H1 (cell line): Measurements from ENCODE around the gene KRT35. TPM values are rescaled to one million over a fixed set of nuclear protein-coding genes. Genes with fewer than 3 reads are reported as not detected.
A peak's percentile ranks its signal among the peaks of the same experiment; 100 is the strongest.

Source experiments
- CTCF ChIA-PET: fragments of 300-600 bp; sonication (Branson Sonifier 250); formaldehyde crosslinking; loops from one replicate; lab custom pipeline; 2021; ENCODE audit not compliant: partially characterized antibody; lab: Charles Lee
- POLR2A ChIA-PET: fragments of 300-600 bp; sonication (Branson Sonifier 250); formaldehyde crosslinking; loops from one replicate; lab custom pipeline; 2021; ENCODE audit warnings: inconsistent platforms; ENCODE audit not compliant: partially characterized antibody; lab: Charles Lee
- DNase-seq, 2 experiments: peaks; one replicate each; pipeline versions ENCODE4 v3.0.0 to v3.0.0-alpha.2; 2010 to 2022; ENCODE audit warnings: low spot score in 2 of 2, low read depth in 1 of 2, mixed read lengths in 1 of 2
- FAIRE-seq: peaks from 2 replicates; lab custom pipeline; 2011; peaks lifted over from hg19 to GRCh38; lab: Jason Lieb, UNC
- H2AFZ ChIP-seq: 2 replicates; pipeline ENCODE4 v1.8.1; 2012; ENCODE audit warnings: low read length, inconsistent platforms
- H2AK5ac ChIP-seq: 2 replicates; pipeline ENCODE4 v1.6.1; 2013; ENCODE audit warnings: low read depth, low read length
- H2BK120ac ChIP-seq: replicated peaks from 2 replicates; pipeline ENCODE3; 2013; ENCODE audit warnings: low read depth, low read length, inconsistent platforms
- H2BK12ac ChIP-seq: 2 replicates; pipeline ENCODE4 v1.6.1; 2013; ENCODE audit warnings: low read depth, low read length
- H2BK15ac ChIP-seq: 2 replicates; pipeline ENCODE4 v1.6.1; 2013; ENCODE audit warnings: low read length
- H2BK20ac ChIP-seq: 2 replicates; pipeline ENCODE4 v1.6.1; 2013; ENCODE audit warnings: low read length
- H2BK5ac ChIP-seq: 2 replicates; pipeline ENCODE4 v1.6.1; 2013; ENCODE audit warnings: low read depth, low read length
- H3K14ac ChIP-seq: 2 replicates; pipeline ENCODE4 v1.6.1; 2013; ENCODE audit warnings: inconsistent platforms; ENCODE audit not compliant: insufficient read length
- H3K18ac ChIP-seq: 2 replicates; pipeline ENCODE4 v1.6.1; 2013; ENCODE audit warnings: low read length; ENCODE audit errors: extremely low read depth
- H3K23ac ChIP-seq: 2 replicates; pipeline ENCODE4 v1.6.1; 2013; ENCODE audit warnings: inconsistent platforms; ENCODE audit not compliant: insufficient read length
- H3K23me2 ChIP-seq: 2 replicates; pipeline ENCODE4 v1.6.1; 2013; ENCODE audit warnings: low read depth, low read length
- H3K27ac ChIP-seq: 2 replicates; pipeline ENCODE4 v1.6.1; 2011; ENCODE audit warnings: low read depth, low read length, inconsistent platforms
- H3K27me3 ChIP-seq, 4 experiments: replicated peaks in 1 of 4; 1 replicate in 1 of 4; 2 replicates in 3 of 4; pipeline versions ENCODE4 v1.6.1 to v1.8.1; 2011 to 2013; ENCODE audit warnings: low read length in 3 of 4, mild to moderate bottlenecking in 3 of 4, inconsistent platforms in 2 of 4, mixed read lengths in 2 of 4, moderate library complexity in 1 of 4; ENCODE audit not compliant: control insufficient read depth in 3 of 4, insufficient read depth in 3 of 4; ENCODE audit errors: extremely low read depth in 1 of 4
- H3K36me3 ChIP-seq, 4 experiments: 2 replicates each; pipeline versions ENCODE4 v1.6.1 to v1.8.1; 2011 to 2013; ENCODE audit warnings: mild to moderate bottlenecking in 4 of 4, low read length in 3 of 4, moderate library complexity in 2 of 4, control low read depth in 1 of 4, inconsistent platforms in 1 of 4; ENCODE audit not compliant: insufficient read depth in 4 of 4, control insufficient read depth in 2 of 4
- H3K4ac ChIP-seq: replicated peaks from 2 replicates; pipeline ENCODE3; 2013; ENCODE audit warnings: low read length, low read depth, mixed read lengths, inconsistent platforms; ENCODE audit not compliant: insufficient read length
- H3K4me1 ChIP-seq, 4 experiments: replicated peaks in 1 of 4; 1 replicate in 1 of 4; 2 replicates in 3 of 4; pipeline versions ENCODE4 v1.6.1 to v1.8.1; 2011 to 2013; ENCODE audit warnings: low read length in 3 of 4, inconsistent platforms in 2 of 4, mixed read lengths in 1 of 4; ENCODE audit not compliant: insufficient read depth in 4 of 4, control insufficient read depth in 3 of 4
- H3K4me2 ChIP-seq, 2 experiments: 2 replicates each; pipeline versions ENCODE4 v1.6.1 to v1.8.1; 2011 to 2013; ENCODE audit warnings: low read depth in 2 of 2, low read length in 2 of 2, control low read depth in 1 of 2, inconsistent platforms in 1 of 2, mild to moderate bottlenecking in 1 of 2; ENCODE audit not compliant: insufficient read depth in 1 of 2
- H3K4me3 ChIP-seq, 4 experiments: fragments of 200-600, 300-600 bp in 1 of 4; sonication (generic), shearing (Covaris generic), sonication (Bioruptor Twin) in 1 of 4; 2 replicates each; pipeline versions ENCODE4 v1.5.1 to v1.8.1; 2011 to 2016; ENCODE audit warnings: low read length in 4 of 4, low read depth in 3 of 4, control low read depth in 2 of 4, inconsistent platforms in 2 of 4, mild to moderate bottlenecking in 2 of 4, mixed read lengths in 1 of 4, moderate library complexity in 1 of 4; ENCODE audit not compliant: insufficient read depth in 2 of 4; ENCODE audit errors: extremely low read depth in 1 of 4
- H3K56ac ChIP-seq: replicated peaks from 2 replicates; pipeline ENCODE3; 2013; ENCODE audit warnings: low read depth, mild to moderate bottlenecking, mixed read lengths, low read length, inconsistent platforms; ENCODE audit not compliant: insufficient read length
- H3K79me1 ChIP-seq: 2 replicates; pipeline ENCODE4 v1.6.1; 2013; ENCODE audit warnings: low read depth, low read length, control low read depth
- H3K79me2 ChIP-seq, 2 experiments: 2 replicates each; pipeline versions ENCODE4 v1.6.1 to v1.8.1; 2012 to 2013; ENCODE audit warnings: low read length in 2 of 2, mild to moderate bottlenecking in 2 of 2, inconsistent platforms in 1 of 2; ENCODE audit not compliant: insufficient read depth in 2 of 2, control insufficient read depth in 1 of 2
- H3K9ac ChIP-seq, 4 experiments: replicated peaks in 1 of 4; 1 replicate in 1 of 4; 2 replicates in 3 of 4; pipeline versions ENCODE4 v1.6.1 to v1.8.1; 2011 to 2013; ENCODE audit warnings: low read depth in 3 of 4, low read length in 3 of 4, control low read depth in 2 of 4, mild to moderate bottlenecking in 2 of 4, moderate library complexity in 2 of 4, inconsistent platforms in 1 of 4; ENCODE audit errors: extremely low read depth in 1 of 4
- H3K9me3 ChIP-seq, 2 experiments: 2 replicates each; pipeline versions ENCODE4 v1.6.1 to v1.8.1; 2012 to 2013; ENCODE audit warnings: mild to moderate bottlenecking in 2 of 2, moderate library complexity in 2 of 2, control low read depth in 1 of 2, inconsistent platforms in 1 of 2, low read depth in 1 of 2, low read length in 1 of 2, mixed read lengths in 1 of 2; ENCODE audit not compliant: insufficient read depth in 2 of 2
- H4K20me1 ChIP-seq, 2 experiments: replicated peaks in 1 of 2; 2 replicates each; pipeline versions ENCODE3 to v1.8.1; 2011 to 2013; ENCODE audit warnings: inconsistent platforms in 2 of 2, low read length in 2 of 2, mild to moderate bottlenecking in 1 of 2; ENCODE audit not compliant: insufficient read depth in 2 of 2, control insufficient read depth in 1 of 2
- H4K5ac ChIP-seq: 2 replicates; pipeline ENCODE4 v1.6.1; 2013; ENCODE audit warnings: low read length, low read depth, mixed read lengths, inconsistent platforms; ENCODE audit not compliant: insufficient read length
- H4K8ac ChIP-seq: 2 replicates; pipeline ENCODE4 v1.8.0; 2013; ENCODE audit warnings: mild to moderate bottlenecking, moderate library complexity, low read length, inconsistent platforms; ENCODE audit not compliant: insufficient read depth; ENCODE audit errors: extremely low read depth
- H4K91ac ChIP-seq: replicated peaks from 2 replicates; pipeline ENCODE3; 2013; ENCODE audit warnings: low read length, mixed read lengths, inconsistent platforms; ENCODE audit not compliant: insufficient read length
- HDAC6 ChIP-seq: IDR thresholded peaks from one replicate; pipeline ENCODE4 v1.7.1; 2012; ENCODE audit warnings: low read depth, mild to moderate bottlenecking, inconsistent platforms, low read length, moderate library complexity
- KDM1A ChIP-seq: fragments of 200-600, 300-600 bp; sonication (generic); IDR thresholded peaks from 2 replicates; pipeline ENCODE4 v1.7.1; 2016; ENCODE audit warnings: mild to moderate bottlenecking, low read length, borderline replicate concordance
- WGBS, 2 experiments: shearing (Covaris generic) in 1 of 2; methylation state at CpG; one replicate each; pipeline versions ENCODE4 v1.1.6 to v1.1.7; 2013 to 2015; ENCODE audit warnings: low lambda C conversion rate in 2 of 2, mixed read lengths in 2 of 2, inconsistent platforms in 1 of 2, low coverage in 1 of 2, missing lambda C conversion rate in 1 of 2; ENCODE audit not compliant: insufficient replicate concordance in 2 of 2, insufficient coverage in 1 of 2, insufficient read length in 1 of 2; ENCODE audit errors: extremely low coverage in 1 of 2, missing lambda C conversion rate in 1 of 2; 5-methylcytosine and 5-hydroxymethylcytosine counted together
- polyA plus RNA-seq, 7 experiments: library from polyadenylated mRNA; depleted of rRNA in 3 of 7; stranded (reverse) in 5 of 7; unstranded in 2 of 7; fragments of >200 nt in 5 of 7; fragments of 200-250 nt in 2 of 7; gene quantifications; 1 replicate in 5 of 7; 2 replicates in 1 of 7; 4 replicates in 1 of 7; pipeline versions ENCODE4 v1.2.1 to v1.2.3, GENCODE V29; 2011 to 2013; ENCODE audit warnings: missing spikeins in 2 of 7, mixed read lengths in 2 of 7
- total RNA-seq: library from RNA; stranded (reverse); fragmentation: NEBNext Ultra II Directional; extraction: Animal tissue kit (Norgen Biotek cat#: 25700); gene quantifications from 2 replicates; pipeline ENCODE4 v1.2.1, GENCODE V29; 2021

The KRT35 gene
- total and polyA plus RNA-seq, 2 of the 8 experiments (the other 6 are each of a cell fraction or from before 2014, with no cell fraction given): not detected

GRCh38 chr17:41518031-41518430 is 37.1 kb upstream of the KRT35 start:
- no peak overlapping the region for H3K56ac ChIP-seq
- H3K14ac ChIP-seq: no peak overlapping the region
- H2BK15ac ChIP-seq: no peak overlapping the region
- H3K36me3 ChIP-seq: peaks cover 0 to 8% (median 1%) of the 10 kb centered on the region in 4 experiments; a peak in 2 of 8 replicates
- H4K20me1 ChIP-seq: peaks cover 2 to 3% of the 10 kb centered on the region in 2 experiments
- H3K79me2 ChIP-seq: no peaks in the 10 kb centered on the region
- H2BK120ac ChIP-seq: no peak overlapping the region
- CTCF ChIA-PET: interaction anchor here (1.2 to 3.4 kb wide), 5 partner anchors 31 to 130 kb away, joined by 4 to 13 read pairs (median 6); no protein-coding TSS in a partner anchor
- no peak overlapping the region for H3K9ac ChIP-seq
- no peak overlapping the region for H3K4ac ChIP-seq
- no peaks in the 10 kb centered on the region; a peak in 1 of 7 replicates for H3K27me3 ChIP-seq
- H3K79me1 ChIP-seq: no peaks in the 10 kb centered on the region
- H3K4me2 ChIP-seq: no peak overlapping the region
- TF ChIP-seq KDM1A: no peak
- TF ChIP-seq HDAC6: no peak
- WGBS, 2 experiments: 92% methylated on average over 3 of the region's 3 CpGs; no CpG with 5 or more reads in 1 of the 2 experiments
- no peak overlapping the region for H4K8ac ChIP-seq
- no peak overlapping the region for H4K91ac ChIP-seq
- H3K18ac ChIP-seq: no peak overlapping the region
- peaks cover 0 to 16% (median 10%) of the 10 kb centered on the region in 4 experiments; a peak in 6 of 7 replicates for H3K4me1 ChIP-seq
- DNase-seq: no peak
- H3K27ac ChIP-seq: no peak overlapping the region
- POLR2A ChIA-PET: interaction anchor here (8.0 kb wide), 1 partner anchor 11 kb away, joined by 69 read pairs; the partner anchor contains the start of gene KRT19
- H2BK20ac ChIP-seq: no peak overlapping the region
- H2AK5ac ChIP-seq: no peak overlapping the region
- H3K9me3 ChIP-seq: no peaks in the 10 kb centered on the region
- H3K23ac ChIP-seq: no peak overlapping the region
- peak overlapping the region; percentile 17; the same call in 1 of the 2 replicates for H2BK12ac ChIP-seq
- no peak overlapping the region for H2AFZ ChIP-seq
- no peak overlapping the region for H4K5ac ChIP-seq
- H3K4me3 ChIP-seq: no peak overlapping the region
- no peak overlapping the region for H2BK5ac ChIP-seq
- H3K23me2 ChIP-seq: no peaks in the 10 kb centered on the region; the same call in 1 of the 2 replicates
- no peak for FAIRE-seq
